ENCODE data around the gene SHC3. TPM values are rescaled to one million over a fixed set of nuclear protein-coding genes. Genes with fewer than 3 reads are reported as not detected.
A peak's percentile ranks its signal among the peaks of the same experiment; 100 is the strongest.

SHC3 gene
- total RNA-seq, 1 experiment from 2014 or later = 0.03 TPM

DNA sequence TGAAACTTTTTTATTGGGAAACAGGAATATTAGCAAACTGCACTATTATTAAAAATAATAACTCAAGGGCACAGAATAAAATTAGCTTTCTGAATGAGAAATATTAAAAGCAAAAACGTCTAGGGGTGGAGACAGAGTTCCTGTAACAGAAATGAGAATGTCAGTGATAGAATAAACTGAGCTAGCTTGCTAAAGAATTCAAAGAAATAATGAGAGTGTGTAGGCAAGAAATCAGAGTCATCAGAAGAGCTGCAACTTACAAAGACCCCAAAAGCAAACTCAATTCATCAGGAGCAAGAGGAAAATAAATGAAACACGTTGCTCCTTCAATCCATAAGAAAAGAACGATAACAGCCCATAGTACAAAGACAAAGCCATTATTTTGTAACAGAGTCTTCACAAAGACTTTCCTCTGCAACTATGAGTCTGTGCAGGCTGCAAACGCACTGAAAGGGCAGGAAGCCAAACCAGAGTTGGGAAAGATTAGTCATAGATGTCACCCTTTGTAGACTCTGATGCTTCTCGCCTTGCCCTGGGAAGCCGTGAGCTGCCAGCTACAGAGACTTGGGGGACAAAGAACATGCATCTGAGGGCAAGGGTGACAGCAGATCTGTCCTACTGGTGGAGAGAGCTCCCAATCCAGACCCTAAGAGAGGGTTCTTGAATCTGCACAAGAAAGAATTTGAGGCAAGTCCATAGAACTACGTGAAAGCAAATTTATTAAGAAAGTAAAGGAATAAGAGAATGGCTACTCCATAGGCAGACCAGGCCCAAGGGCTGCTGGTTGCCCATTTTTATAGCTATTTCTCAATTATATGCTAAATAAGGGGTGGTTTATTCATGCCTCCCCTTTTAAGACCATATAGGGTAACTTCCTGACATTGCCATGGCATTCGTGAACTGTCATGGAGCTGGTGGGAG, 40.8 kb downstream of the SHC3 start:
- in situ Hi-C loops (cut with HindIII; ENCODE audit: low pct_unique_long_range_greater_than_20kb, low sequenced_read_pairs) = no loop called here
- peak; percentile 27 for DNase-seq (ENCODE audit: low read depth, low spot score)

DNA sequence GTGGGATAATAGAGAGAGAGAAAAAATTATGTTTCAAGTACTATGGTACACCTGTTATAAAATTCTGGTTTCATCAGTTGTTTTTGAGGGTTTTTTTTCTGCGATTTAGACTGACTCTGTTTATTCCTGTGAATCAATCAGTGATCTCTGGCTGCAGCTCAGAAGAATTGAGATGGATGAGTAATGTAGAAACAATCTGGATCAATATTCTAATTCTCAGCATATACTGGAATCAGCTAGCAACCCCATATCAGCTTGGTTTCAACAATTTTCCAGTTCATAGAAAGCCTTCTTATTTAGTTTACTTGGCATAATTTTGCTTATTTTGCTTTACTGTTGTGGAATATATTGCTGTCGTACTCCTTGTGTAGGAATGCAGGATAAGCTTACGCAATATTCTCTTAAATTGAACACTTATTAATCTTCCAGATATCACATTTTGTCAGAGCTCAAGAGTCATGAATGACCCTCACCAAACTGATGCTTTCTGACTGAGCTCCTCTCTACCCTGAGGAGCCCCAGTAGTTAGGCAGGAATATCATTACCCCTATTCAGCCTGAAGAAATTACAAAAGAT, 42.9 kb downstream of the SHC3 start:
- DNase-seq (ENCODE audit: low read depth, low spot score) = no peak
- in situ Hi-C loops (cut with HindIII; ENCODE audit: low pct_unique_long_range_greater_than_20kb, low sequenced_read_pairs) = no loop called here

DNA sequence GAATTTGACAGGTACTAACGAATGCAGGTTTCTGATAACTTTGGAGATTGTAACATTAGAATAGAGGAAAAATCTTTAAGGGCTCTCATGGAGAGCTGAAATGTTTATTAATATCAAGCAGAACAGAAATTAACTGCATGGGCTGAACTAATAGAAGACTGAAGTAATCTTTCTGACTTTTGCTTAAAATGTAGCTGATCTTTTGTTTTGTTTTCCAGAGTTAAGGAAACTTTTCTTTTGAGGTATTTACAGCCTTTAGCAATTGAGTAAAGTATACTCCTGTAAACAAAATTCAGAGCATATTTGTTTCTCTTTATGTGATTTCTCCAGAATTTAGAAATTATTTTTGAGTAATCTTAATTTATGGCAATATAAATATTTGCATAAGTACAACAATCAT, 43.9 kb downstream of the SHC3 start:
- in situ Hi-C loops (cut with HindIII; ENCODE audit: low pct_unique_long_range_greater_than_20kb, low sequenced_read_pairs) = no loop called here
- no peak for DNase-seq (ENCODE audit: low read depth, low spot score)

DNA sequence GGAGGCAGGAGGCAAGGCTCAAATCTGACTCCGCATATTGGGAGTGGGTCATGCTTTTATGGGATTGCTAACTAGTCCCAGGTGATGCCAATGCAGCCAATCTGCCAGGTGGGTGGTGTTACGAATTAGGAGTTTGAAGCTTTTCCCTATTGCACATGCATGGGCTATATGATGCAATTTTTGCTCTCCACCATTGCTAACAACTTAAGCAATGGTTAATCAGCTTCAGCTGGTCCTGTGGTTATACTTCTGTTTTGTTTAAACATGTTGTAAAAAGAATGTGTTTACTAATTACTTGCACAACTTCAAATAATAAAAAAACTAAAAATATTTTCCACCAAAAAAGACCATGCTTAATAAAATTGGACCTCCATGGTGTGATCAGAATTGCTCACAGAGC, 55.7 kb downstream of the SHC3 start:
- DNase-seq (ENCODE audit: low read depth, low spot score) = no peak
- in situ Hi-C loops (cut with HindIII; ENCODE audit: low pct_unique_long_range_greater_than_20kb, low sequenced_read_pairs) = no loop called here

GRCh38 chr9:89120704-89121103, 57.9 kb downstream of the SHC3 start:
- in situ Hi-C loops (cut with HindIII; ENCODE audit: low pct_unique_long_range_greater_than_20kb, low sequenced_read_pairs) = no loop called here
- DNase-seq (ENCODE audit: low read depth, low spot score) = no peak

DNA sequence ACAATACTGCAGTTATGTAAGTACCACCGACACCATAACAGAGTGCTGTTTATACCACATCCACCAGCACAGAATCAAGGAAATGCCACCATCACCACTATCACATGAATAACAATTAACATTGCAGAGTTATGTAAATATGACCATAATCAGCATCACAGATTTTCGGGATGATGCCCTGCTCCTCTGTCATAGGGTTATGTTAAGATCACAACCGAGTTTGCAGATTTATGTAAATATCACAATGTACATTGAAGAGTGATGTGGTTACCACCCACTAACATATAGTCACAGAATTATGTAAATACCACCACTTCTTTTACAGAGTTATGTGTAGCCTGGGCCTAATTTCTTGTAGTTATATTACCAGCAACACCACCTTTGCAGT, 61.8 kb downstream of the SHC3 start:
- in situ Hi-C loops (cut with HindIII; ENCODE audit: low pct_unique_long_range_greater_than_20kb, low sequenced_read_pairs) = no loop called here
- DNase-seq (ENCODE audit: low read depth, low spot score) = no peak

GRCh38 chr9:89116064-89116804, 62.4 kb downstream of the SHC3 start:
- in situ Hi-C loops (cut with HindIII; ENCODE audit: low pct_unique_long_range_greater_than_20kb, low sequenced_read_pairs) = no loop called here
- DNase-seq (ENCODE audit: low read depth, low spot score) = no peak

DNA sequence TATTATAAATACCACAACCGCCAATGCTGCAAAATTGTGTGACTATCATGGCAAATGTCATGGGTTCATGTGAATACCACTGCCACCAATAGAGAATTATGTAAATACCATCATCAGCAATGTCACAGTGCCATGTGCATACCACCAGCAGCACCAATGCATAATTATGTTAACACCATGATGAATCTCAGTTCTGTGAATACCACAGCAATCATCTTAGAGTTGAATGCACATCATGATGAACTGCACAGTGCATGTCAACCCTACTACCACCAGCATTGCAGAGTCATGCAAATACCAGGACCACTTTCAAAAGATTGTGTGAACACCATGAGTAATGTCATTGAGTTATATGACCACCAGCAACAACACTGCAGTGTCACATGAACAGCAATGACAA, 63.2 kb downstream of the SHC3 start:
- in situ Hi-C loops (cut with HindIII; ENCODE audit: low pct_unique_long_range_greater_than_20kb, low sequenced_read_pairs) = no loop called here
- DNase-seq (ENCODE audit: low read depth, low spot score) = no peak

DNA sequence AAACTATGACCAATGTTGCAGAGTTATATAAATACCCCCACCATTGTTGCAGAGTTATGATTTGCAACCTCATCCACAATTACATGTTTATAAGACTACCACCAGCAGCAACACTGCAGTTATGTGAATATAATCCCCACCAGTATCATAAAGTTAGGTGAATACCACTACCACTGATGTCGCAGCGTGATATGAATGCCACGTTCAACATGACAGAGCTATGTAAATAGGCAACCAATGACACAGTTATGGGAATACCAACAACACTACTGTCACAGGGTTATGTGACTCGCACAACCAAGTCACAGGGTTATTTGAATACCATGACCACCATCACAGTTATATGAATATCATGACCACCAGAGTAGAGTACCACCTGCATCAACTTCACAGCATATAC, 63.9 kb downstream of the SHC3 start:
- DNase-seq (ENCODE audit: low read depth, low spot score) = no peak
- in situ Hi-C loops (cut with HindIII; ENCODE audit: low pct_unique_long_range_greater_than_20kb, low sequenced_read_pairs) = no loop called here

GRCh38 chr9:89113851-89114250, 64.8 kb downstream of the SHC3 start:
- in situ Hi-C loops (cut with HindIII; ENCODE audit: low pct_unique_long_range_greater_than_20kb, low sequenced_read_pairs) = no loop called here
- DNase-seq (ENCODE audit: low read depth, low spot score) = no peak

- DNase-seq (ENCODE audit: low read depth, low spot score) = no peak
- in situ Hi-C loops (cut with HindIII; ENCODE audit: low pct_unique_long_range_greater_than_20kb, low sequenced_read_pairs) = no loop called here
These were observed 66.4 kb downstream of the SHC3 start for GRCh38 chr9:89112243-89112642.

GRCh38 chr9:89109666-89110065, 69.0 kb downstream of the SHC3 start:
- in situ Hi-C loops (cut with HindIII; ENCODE audit: low pct_unique_long_range_greater_than_20kb, low sequenced_read_pairs) = no loop called here
- no peak for DNase-seq (ENCODE audit: low read depth, low spot score)

DNA sequence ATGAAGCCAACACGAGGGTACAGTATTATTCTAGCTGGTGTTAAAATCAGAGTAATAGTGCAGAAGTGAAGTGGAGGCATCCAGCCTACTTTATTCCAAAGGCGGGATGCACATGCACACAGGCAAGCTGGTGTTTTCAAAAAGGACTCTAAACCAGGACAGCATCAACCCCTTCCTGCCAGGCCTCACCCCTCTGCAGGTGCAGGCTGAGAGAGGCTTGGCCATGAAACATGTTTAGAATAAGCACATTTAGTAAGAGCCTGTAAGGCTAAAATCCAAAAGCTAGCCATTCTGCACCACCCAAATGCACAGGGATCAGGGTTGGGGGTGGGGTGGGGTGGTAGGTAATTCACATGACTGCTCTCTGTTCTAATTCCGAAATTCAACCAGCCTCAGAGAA, 71.2 kb downstream of the SHC3 start:
- no peak for DNase-seq (ENCODE audit: low read depth, low spot score)
- in situ Hi-C loops (cut with HindIII; ENCODE audit: low pct_unique_long_range_greater_than_20kb, low sequenced_read_pairs) = no loop called here

GRCh38 chr9:89106224-89106851, 72.3 kb downstream of the SHC3 start:
- no peak for DNase-seq (ENCODE audit: low read depth, low spot score)
- in situ Hi-C loops (cut with HindIII; ENCODE audit: low pct_unique_long_range_greater_than_20kb, low sequenced_read_pairs) = no loop called here

GRCh38 chr9:89104821-89105220, 73.8 kb downstream of the SHC3 start:
- DNase-seq (ENCODE audit: low read depth, low spot score) = no peak
- in situ Hi-C loops (cut with HindIII; ENCODE audit: low pct_unique_long_range_greater_than_20kb, low sequenced_read_pairs) = no loop called here

- in situ Hi-C loops (cut with HindIII; ENCODE audit: low pct_unique_long_range_greater_than_20kb, low sequenced_read_pairs) = no loop called here
- DNase-seq (ENCODE audit: low read depth, low spot score) = no peak
These were observed 81.4 kb downstream of the SHC3 start for GRCh38 chr9:89097219-89097618.

- in situ Hi-C loops (cut with HindIII; ENCODE audit: low pct_unique_long_range_greater_than_20kb, low sequenced_read_pairs) = no loop called here
- DNase-seq (ENCODE audit: low read depth, low spot score) = no peak
These were observed 81.8 kb downstream of the SHC3 start for GRCh38 chr9:89096807-89097206.

All from SK-MEL-5 (cell line).